Caco-2 (cell line): ENCODE results near the gene RTF1. TPM values are rescaled to one million over a fixed set of nuclear protein-coding genes. Genes with fewer than 3 reads are reported as not detected.

Source experiments
- BruUV-seq: library from RNA; stranded (reverse); fragments of 400-500 nt; replicated peaks from 2 replicates; lab custom pipeline; 2021; lab: Mats Ljungman, UMichigan
- CTCF ChIA-PET: fragments of 300-600 bp; sonication (Branson Sonifier 250); formaldehyde crosslinking; loops from one replicate; lab custom pipeline; 2022; ENCODE audit warnings: antibody characterized with exemption; lab: Charles Lee
- POLR2A ChIA-PET: fragments of 300-600 bp; sonication (Branson Sonifier 250); formaldehyde crosslinking; loops from one replicate; lab custom pipeline; 2022; ENCODE audit warnings: antibody characterized with exemption; lab: Charles Lee
- DNase-seq, 2 experiments: peaks; one replicate each; pipeline versions ENCODE4 v3.0.0 to v3.0.0-alpha.2; 2020 to 2022
- H3K27me3 ChIP-seq: replicated peaks from 2 replicates; pipeline ENCODE4 v1.6.0; 2011; ENCODE audit warnings: low read length; ENCODE audit not compliant: control insufficient read depth, insufficient read depth
- H3K36me3 ChIP-seq: 2 replicates; pipeline ENCODE4 v1.5.1; 2011; ENCODE audit warnings: low read length; ENCODE audit not compliant: control insufficient read depth, insufficient read depth
- H3K4me1 ChIP-seq: fragments of 250-450 bp; sonication (Bioruptor Pico); 2 replicates; pipeline ENCODE4 v1.5.1; 2020; ENCODE audit warnings: mild to moderate bottlenecking
- H3K4me3 ChIP-seq: 2 replicates; pipeline ENCODE4 v1.5.1; 2011; ENCODE audit warnings: low read depth, mild to moderate bottlenecking, control low read depth, low read length
- H3K9me3 ChIP-seq: fragments of 250-450 bp; sonication (Bioruptor Pico); 2 replicates; pipeline ENCODE4 v1.5.1; 2020; ENCODE audit warnings: mild to moderate bottlenecking, moderate library complexity
- H3K27ac Mint-ChIP-seq: one replicate; pipeline ENCODE4 v1.8.0; 2022; ENCODE audit warnings: mixed read lengths; ENCODE audit not compliant: unreplicated experiment
- H3K27me3 Mint-ChIP-seq: one replicate; pipeline ENCODE4 v1.8.0; 2022; ENCODE audit warnings: mixed read lengths; ENCODE audit not compliant: insufficient read depth, unreplicated experiment
- H3K36me3 Mint-ChIP-seq: one replicate; pipeline ENCODE4 v1.8.0; 2022; ENCODE audit warnings: mild to moderate bottlenecking, mixed read lengths; ENCODE audit not compliant: insufficient read depth, unreplicated experiment
- H3K4me1 Mint-ChIP-seq: one replicate; pipeline ENCODE4 v1.8.0; 2022; ENCODE audit warnings: low read depth, mixed read lengths; ENCODE audit not compliant: unreplicated experiment
- H3K4me3 Mint-ChIP-seq: one replicate; pipeline ENCODE4 v1.8.0; 2022; ENCODE audit warnings: mild to moderate bottlenecking, moderate library complexity, mixed read lengths; ENCODE audit not compliant: unreplicated experiment
- H3K9me3 Mint-ChIP-seq: one replicate; pipeline ENCODE4 v1.8.0; 2022; ENCODE audit warnings: mixed read lengths; ENCODE audit not compliant: unreplicated experiment
- CTCF ChIP-seq, 2 experiments: fragments of 200-600 bp in 1 of 2; IDR thresholded peaks; 1 replicate in 1 of 2; 2 replicates in 1 of 2; pipeline versions ENCODE4 v1.5.1 to v1.8.0; 2011 to 2022; ENCODE audit warnings: antibody characterized with exemption in 1 of 2, control low read depth in 1 of 2, inconsistent platforms in 1 of 2, low read depth in 1 of 2, low read length in 1 of 2, mild to moderate bottlenecking in 1 of 2, moderate library complexity in 1 of 2; ENCODE audit not compliant: insufficient read depth in 1 of 2, severe bottlenecking in 1 of 2, unreplicated experiment in 1 of 2
- intact Hi-C: fragments of 100-400 bp; cut with micrococcal nuclease; formaldehyde crosslinking; loops from one replicate; pipeline ENCODE4 v1.10.0; 2022; ENCODE audit not compliant: unreplicated experiment
- total RNA-seq: library from RNA; stranded (reverse); gene quantifications from 2 replicates; pipeline ENCODE4 v1.2.3, GENCODE V29; 2022

The RTF1 gene
- total RNA-seq, 1 experiment from 2014 or later, result 40.8 TPM

GRCh38 chr15:41408234-41408641 is 8.7 kb upstream of the RTF1 start:
- DNase-seq, result peak in 1 of 2 experiments; percentile 32

GRCh38 chr15:41411031-41411430 is 5.9 kb upstream of the RTF1 start:
- Mint-ChIP-seq H3K36me3 (no peaks in the 10 kb centered on the region), H3K27ac (no peak overlapping the region)
- CTCF ChIA-PET, result no interaction called here

More at GRCh38 chr15:41408234-41408641, 8.7 kb upstream of the RTF1 start:
- no peaks in the 10 kb centered on the region for H3K9me3 ChIP-seq
- CTCF ChIA-PET, result no interaction called here
- intact Hi-C loops, result no loop called here
- H3K4me1 ChIP-seq, result 0 out of 2 replicates have a peak, but pooled peaks cover 9% of the 10 kb centered on the region
- Mint-ChIP-seq H3K27ac (no peak overlapping the region), H3K36me3 (no peaks in the 10 kb centered on the region), H3K4me1 (no peaks in the 10 kb centered on the region), H3K4me3 (no peak overlapping the region), H3K9me3 (no peaks in the 10 kb centered on the region), H3K27me3 (no peaks in the 10 kb centered on the region)
- no peaks in the 10 kb centered on the region for H3K27me3 ChIP-seq
- no peaks in the 10 kb centered on the region for H3K36me3 ChIP-seq
- POLR2A ChIA-PET, result no interaction called here
- TF ChIP-seq CTCF (IDR thresholded peaks at IDR 0.05; ENCODE audit: insufficient read depth in 1 of 2, low read depth in 1 of 2, low read length in 1 of 2, severe bottlenecking in 1 of 2, unreplicated experiment in 1 of 2), result no peak
- H3K4me3 ChIP-seq, result no peak overlapping the region
- BruUV-seq, result no TSS peak

GRCh38 chr15:41411441-41411840 is 5.5 kb upstream of the RTF1 start:
- intact Hi-C loops, result no loop called here
- H3K4me1 Mint-ChIP-seq, result no peaks in the 10 kb centered on the region
- POLR2A ChIA-PET, result no interaction called here
- H3K9me3 Mint-ChIP-seq, result no peaks in the 10 kb centered on the region
- H3K4me3 ChIP-seq, result no peak overlapping the region
- H3K9me3 ChIP-seq, result no peaks in the 10 kb centered on the region
- BruUV-seq, result no TSS peak
- no peak overlapping the region for H3K4me3 Mint-ChIP-seq
- CTCF ChIA-PET, result no interaction called here
- 0 out of 2 replicates have a peak, but pooled peaks cover 9% of the 10 kb centered on the region for H3K4me1 ChIP-seq
- no peak for DNase-seq
- no peaks in the 10 kb centered on the region for H3K27me3 ChIP-seq
- no peaks in the 10 kb centered on the region for H3K36me3 Mint-ChIP-seq
- no peaks in the 10 kb centered on the region for H3K27me3 Mint-ChIP-seq
- no peaks in the 10 kb centered on the region for H3K36me3 ChIP-seq
- TF ChIP-seq CTCF (IDR thresholded peaks at IDR 0.05; ENCODE audit: insufficient read depth in 1 of 2, low read depth in 1 of 2, low read length in 1 of 2, severe bottlenecking in 1 of 2, unreplicated experiment in 1 of 2), result no peak
- H3K27ac Mint-ChIP-seq, result no peak overlapping the region

More at GRCh38 chr15:41411031-41411430, 5.9 kb upstream of the RTF1 start:
- Histone ChIP-seq H3K36me3 (no peaks in the 10 kb centered on the region), H3K27me3 (no peaks in the 10 kb centered on the region), H3K4me3 (no peak overlapping the region), H3K9me3 (no peaks in the 10 kb centered on the region), H3K4me1 (0 out of 2 replicates have a peak, but pooled peaks cover 9% of the 10 kb centered on the region)
- intact Hi-C loops, result no loop called here
- no peak for DNase-seq
- H3K4me1 Mint-ChIP-seq, result no peaks in the 10 kb centered on the region
- H3K4me3 Mint-ChIP-seq, result no peak overlapping the region
- H3K27me3 Mint-ChIP-seq, result no peaks in the 10 kb centered on the region
- no peaks in the 10 kb centered on the region for H3K9me3 Mint-ChIP-seq
- BruUV-seq, result no TSS peak
- POLR2A ChIA-PET, result no interaction called here
- no peak for TF ChIP-seq CTCF (IDR thresholded peaks at IDR 0.05; ENCODE audit: insufficient read depth in 1 of 2, low read depth in 1 of 2, low read length in 1 of 2, severe bottlenecking in 1 of 2, unreplicated experiment in 1 of 2)
